ENCODE results near the gene FGF12.

- no peak for TF ChIP-seq POLR2A (IDR thresholded peaks at IDR 0.05)
- TF ChIP-seq CTCF (IDR thresholded peaks at IDR 0.05) = no peak
These were observed 471.5 kb downstream of the FGF12 start for GRCh38 chr3:192255839-192256238.
